ENCODE measurements around the gene RXFP3. TPM values are rescaled to one million over a fixed set of nuclear protein-coding genes. Genes with fewer than 3 reads are reported as not detected.
"Not testable (repeated sequence)": the region's sequence is repeated elsewhere in the genome, so short reads cannot be mapped to it uniquely, and the experiment has no call there.

The RXFP3 gene
- total RNA-seq, 1 donor from 2014 or later: not detected

GRCh38 chr5:33937017-33937706, 976 bp downstream of the RXFP3 start:
- DNase-seq: no peak

GRCh38 chr5:33937707-33938506, 1.7 kb downstream of the RXFP3 start:
- DNase-seq: no peak

GRCh38 chr5:33938507-33938796, 2.3 kb downstream of the RXFP3 start:
- no peak for DNase-seq

GRCh38 chr5:33938881-33939280, 2.7 kb downstream of the RXFP3 start:
- no peak for DNase-seq

- DNase-seq: no peak
Observed at GRCh38 chr5:33939556-33940262, 3.5 kb downstream of the RXFP3 start.

- no peak for DNase-seq
Observed at GRCh38 chr5:33941090-33941489, 4.9 kb downstream of the RXFP3 start.

- DNase-seq: no peak
Observed at GRCh38 chr5:33944543-33945132, 8.5 kb downstream of the RXFP3 start.

- DNase-seq: not testable (repeated sequence)
Observed at GRCh38 chr5:33952175-33952574, 16.0 kb downstream of the RXFP3 start.

GRCh38 chr5:33957577-33958150, 21.5 kb downstream of the RXFP3 start:
- DNase-seq: no peak

- no peak for DNase-seq
Observed at GRCh38 chr5:33958176-33958575, 22.0 kb downstream of the RXFP3 start.

- no peak for DNase-seq
Observed at GRCh38 chr5:33964132-33964700, 28.0 kb downstream of the RXFP3 start.

GRCh38 chr5:33966805-33967204, 30.6 kb downstream of the RXFP3 start:
- DNase-seq: no peak

GRCh38 chr5:33968211-33969005, 32.2 kb downstream of the RXFP3 start:
- no peak for DNase-seq

GRCh38 chr5:33969572-33970452, 33.6 kb downstream of the RXFP3 start:
- peak; percentile 63 for DNase-seq

GRCh38 chr5:33973271-33973670, 37.1 kb downstream of the RXFP3 start:
- DNase-seq: no peak

- peak; percentile 79 for DNase-seq
Observed at GRCh38 chr5:33975852-33976251, 39.7 kb downstream of the RXFP3 start.

GRCh38 chr5:33976307-33976706, 40.1 kb downstream of the RXFP3 start:
- no peak for DNase-seq

GRCh38 chr5:33978306-33978705, 42.1 kb downstream of the RXFP3 start:
- no peak for DNase-seq

GRCh38 chr5:33980030-33980429, 43.8 kb downstream of the RXFP3 start:
- no peak for DNase-seq

All from tongue (tissue), 2 donors.